PFSK-1 (cell line): ENCODE measurements around the gene C4orf54.

Source experiments
- POLR2AphosphoS5 ChIP-seq: IDR thresholded peaks from 2 replicates; pipeline ENCODE4 v1.6.1; 2012; ENCODE audit warnings: low read depth, mild to moderate bottlenecking, control low read depth, low read length, moderate library complexity
- TAF1 ChIP-seq: IDR thresholded peaks from 2 replicates; pipeline ENCODE4 v1.6.1; 2012; ENCODE audit warnings: low read length, control low read depth, borderline replicate concordance; ENCODE audit not compliant: insufficient read depth
- TF ChIP-seq, protein P1 (sequence below), 2 experiments: IDR thresholded peaks; 2 replicates each; pipeline versions ENCODE4 v1.6.1 to v1.8.0; 2011 to 2012; ENCODE audit warnings: low read depth in 2 of 2, low read length in 2 of 2, control low read depth in 1 of 2, inconsistent platforms in 1 of 2, mild to moderate bottlenecking in 1 of 2, moderate library complexity in 1 of 2; ENCODE audit not compliant: insufficient read depth in 1 of 2

DNA sequence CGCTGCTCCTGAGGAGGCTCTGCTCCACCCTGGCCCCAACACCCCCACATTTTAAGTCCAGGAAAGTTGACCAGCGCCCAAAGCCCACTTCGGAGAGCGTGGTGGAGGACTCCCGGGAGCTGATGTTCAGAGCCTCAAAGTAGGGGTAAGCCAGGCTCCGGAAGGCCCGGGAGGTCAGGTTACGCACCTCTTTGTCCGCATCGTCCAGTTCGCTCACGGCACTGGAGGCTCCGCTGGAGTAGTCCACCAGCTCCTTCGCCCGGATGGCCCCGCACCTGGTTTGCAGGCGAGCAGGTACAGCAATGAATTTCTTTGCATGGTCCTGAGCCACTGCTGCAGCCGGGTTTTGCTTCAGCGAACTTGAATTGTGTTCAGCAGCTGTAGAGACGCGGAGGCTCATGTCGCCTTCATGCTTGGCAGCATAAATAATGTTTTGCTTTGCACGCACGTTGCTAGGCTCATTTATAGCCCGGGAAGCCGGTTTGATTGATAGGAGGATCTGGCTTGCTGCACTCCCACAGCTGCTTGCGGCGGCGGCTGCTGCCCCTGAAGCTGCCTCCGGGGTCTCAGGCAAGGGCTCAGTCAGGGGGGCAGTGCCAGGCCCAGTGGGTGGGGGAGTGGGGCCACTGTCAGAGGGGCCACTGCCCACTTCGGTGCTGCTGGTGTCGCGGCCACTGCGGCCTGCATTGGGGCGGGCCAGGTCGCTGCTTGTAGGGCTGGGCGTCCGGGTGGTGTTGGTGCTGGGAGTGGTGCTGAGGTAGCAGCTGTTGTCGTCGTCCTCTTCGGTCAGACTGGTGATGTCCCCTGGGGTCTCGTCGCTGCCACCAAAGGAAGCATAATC is 4.8 kb downstream of the C4orf54 start:
- TF ChIP-seq POLR2AphosphoS5 (no peak), TAF1 (no peak)
- TF ChIP-seq, protein P1, sequence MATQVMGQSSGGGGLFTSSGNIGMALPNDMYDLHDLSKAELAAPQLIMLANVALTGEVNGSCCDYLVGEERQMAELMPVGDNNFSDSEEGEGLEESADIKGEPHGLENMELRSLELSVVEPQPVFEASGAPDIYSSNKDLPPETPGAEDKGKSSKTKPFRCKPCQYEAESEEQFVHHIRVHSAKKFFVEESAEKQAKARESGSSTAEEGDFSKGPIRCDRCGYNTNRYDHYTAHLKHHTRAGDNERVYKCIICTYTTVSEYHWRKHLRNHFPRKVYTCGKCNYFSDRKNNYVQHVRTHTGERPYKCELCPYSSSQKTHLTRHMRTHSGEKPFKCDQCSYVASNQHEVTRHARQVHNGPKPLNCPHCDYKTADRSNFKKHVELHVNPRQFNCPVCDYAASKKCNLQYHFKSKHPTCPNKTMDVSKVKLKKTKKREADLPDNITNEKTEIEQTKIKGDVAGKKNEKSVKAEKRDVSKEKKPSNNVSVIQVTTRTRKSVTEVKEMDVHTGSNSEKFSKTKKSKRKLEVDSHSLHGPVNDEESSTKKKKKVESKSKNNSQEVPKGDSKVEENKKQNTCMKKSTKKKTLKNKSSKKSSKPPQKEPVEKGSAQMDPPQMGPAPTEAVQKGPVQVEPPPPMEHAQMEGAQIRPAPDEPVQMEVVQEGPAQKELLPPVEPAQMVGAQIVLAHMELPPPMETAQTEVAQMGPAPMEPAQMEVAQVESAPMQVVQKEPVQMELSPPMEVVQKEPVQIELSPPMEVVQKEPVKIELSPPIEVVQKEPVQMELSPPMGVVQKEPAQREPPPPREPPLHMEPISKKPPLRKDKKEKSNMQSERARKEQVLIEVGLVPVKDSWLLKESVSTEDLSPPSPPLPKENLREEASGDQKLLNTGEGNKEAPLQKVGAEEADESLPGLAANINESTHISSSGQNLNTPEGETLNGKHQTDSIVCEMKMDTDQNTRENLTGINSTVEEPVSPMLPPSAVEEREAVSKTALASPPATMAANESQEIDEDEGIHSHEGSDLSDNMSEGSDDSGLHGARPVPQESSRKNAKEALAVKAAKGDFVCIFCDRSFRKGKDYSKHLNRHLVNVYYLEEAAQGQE (IDR thresholded peaks at IDR 0.05; ENCODE audit: insufficient read depth in 1 of 2, low read depth in 2 of 2, low read length in 2 of 2): no peak
